Pons (tissue), 1 donor: ENCODE results near the gene SRRM2.

ENCODE experiments used
- DNase-seq: peaks from one replicate; pipeline ENCODE4 v3.0.0-alpha.2; 2016; ENCODE audit warnings: low spot score

Gene SRRM2

GRCh38 chr16:2777231-2777902 lies 24.9 kb downstream of the SRRM2 start, which contains the start of gene ELOB:
Gene ELOB, minus strand, starts transcription at chr16:2777280. Its CDS starts 41 bp downstream, at chr16:2777239.
- DNase-seq: peak; percentile 60

- DNase-seq: no peak
Measured at GRCh38 chr16:2777903-2778629, 25.6 kb downstream of the SRRM2 start.

- no peak for DNase-seq
Measured at GRCh38 chr16:2778630-2778958, 26.2 kb downstream of the SRRM2 start.

GRCh38 chr16:2779151-2779920 lies 26.9 kb downstream of the SRRM2 start:
- no peak for DNase-seq

GRCh38 chr16:2779978-2780898 lies 27.8 kb downstream of the SRRM2 start:
- DNase-seq: no peak

GRCh38 chr16:2782583-2783351 lies 30.3 kb downstream of the SRRM2 start:
- no peak for DNase-seq

- DNase-seq: no peak
Measured at GRCh38 chr16:2783581-2784357, 31.3 kb downstream of the SRRM2 start.

GRCh38 chr16:2784358-2785100 lies 32.1 kb downstream of the SRRM2 start:
- DNase-seq: no peak

- no peak for DNase-seq
Measured at GRCh38 chr16:2785101-2785991, 32.9 kb downstream of the SRRM2 start.

- DNase-seq: no peak
Measured at GRCh38 chr16:2786061-2786825, 33.8 kb downstream of the SRRM2 start.

- no peak for DNase-seq
Measured at GRCh38 chr16:2786826-2787151, 34.4 kb downstream of the SRRM2 start.

- DNase-seq: no peak
Measured at GRCh38 chr16:2787406-2787805, 35.0 kb downstream of the SRRM2 start, which contains the start of gene PRSS33. Gene PRSS33, minus strand, starts transcription at chr16:2787560. Its CDS starts 1,013 bp downstream, at chr16:2786547.

GRCh38 chr16:2787961-2788360 lies 35.5 kb downstream of the SRRM2 start:
- DNase-seq: no peak

GRCh38 chr16:2790631-2791030 lies 38.2 kb downstream of the SRRM2 start:
- DNase-seq: no peak

GRCh38 chr16:2791174-2791573 lies 38.7 kb downstream of the SRRM2 start:
- no peak for DNase-seq

GRCh38 chr16:2792940-2793339 lies 40.5 kb downstream of the SRRM2 start:
- no peak for DNase-seq

- DNase-seq: no peak
Measured at GRCh38 chr16:2795395-2796143, 43.1 kb downstream of the SRRM2 start.
